Measurements from ENCODE around the gene NSD2.

Gene NSD2

GRCh38 chr4:1948232-1948631 is 77.0 kb downstream of the NSD2 start:
- in situ Hi-C loops (cut with MboI; ENCODE audit: low pct_unique_long_range_greater_than_20kb, low sequenced_read_pairs, unreplicated experiment), result no loop called here
- TF ChIP-seq CTCF (IDR thresholded peaks at IDR 0.05; ENCODE audit: extremely low read depth, insufficient read depth, missing control alignments), result no peak
- DNase-seq (ENCODE audit: low spot score), result no peak

- in situ Hi-C loops (cut with MboI; ENCODE audit: low pct_unique_long_range_greater_than_20kb, low sequenced_read_pairs, unreplicated experiment), result no loop called here
- no peak for DNase-seq (ENCODE audit: low spot score)
- TF ChIP-seq CTCF (IDR thresholded peaks at IDR 0.05; ENCODE audit: extremely low read depth, insufficient read depth, missing control alignments), result no peak
These were observed 77.8 kb downstream of the NSD2 start for GRCh38 chr4:1948892-1949436.

GRCh38 chr4:1950369-1950768 is 79.2 kb downstream of the NSD2 start:
- no peak for DNase-seq (ENCODE audit: low spot score)
- in situ Hi-C loops (cut with MboI; ENCODE audit: low pct_unique_long_range_greater_than_20kb, low sequenced_read_pairs, unreplicated experiment), result no loop called here
- no peak for TF ChIP-seq CTCF (IDR thresholded peaks at IDR 0.05; ENCODE audit: extremely low read depth, insufficient read depth, missing control alignments)

- no peak for DNase-seq (ENCODE audit: low spot score)
- no peak for TF ChIP-seq CTCF (IDR thresholded peaks at IDR 0.05; ENCODE audit: extremely low read depth, insufficient read depth, missing control alignments)
- in situ Hi-C loops (cut with MboI; ENCODE audit: low pct_unique_long_range_greater_than_20kb, low sequenced_read_pairs, unreplicated experiment), result no loop called here
These were observed 81.0 kb downstream of the NSD2 start for GRCh38 chr4:1952058-1952700.

GRCh38 chr4:1952719-1953118 is 81.5 kb downstream of the NSD2 start:
- TF ChIP-seq CTCF (IDR thresholded peaks at IDR 0.05; ENCODE audit: extremely low read depth, insufficient read depth, missing control alignments), result no peak
- DNase-seq (ENCODE audit: low spot score), result no peak
- in situ Hi-C loops (cut with MboI; ENCODE audit: low pct_unique_long_range_greater_than_20kb, low sequenced_read_pairs, unreplicated experiment), result no loop called here

- DNase-seq (ENCODE audit: low spot score), result no peak
- in situ Hi-C loops (cut with MboI; ENCODE audit: low pct_unique_long_range_greater_than_20kb, low sequenced_read_pairs, unreplicated experiment), result no loop called here
- TF ChIP-seq CTCF (IDR thresholded peaks at IDR 0.05; ENCODE audit: extremely low read depth, insufficient read depth, missing control alignments), result no peak
These were observed 82.1 kb downstream of the NSD2 start for GRCh38 chr4:1953335-1953734.

All from GM13977 (cell line).